Activated CD8-positive, alpha-beta T cell treated with anti-CD3 and anti-CD28 coated beads for 36 hours (primary cell): ENCODE results near the gene HEXD. TPM values are rescaled to one million over a fixed set of nuclear protein-coding genes. Genes with fewer than 3 reads are reported as not detected.

Experiments
- ATAC-seq: fragments of 200-7000 bp; cut with Tn5 transposase; one replicate; pipeline ENCODE4 v1.10.0; 2021; ENCODE audit warnings: mild to moderate bottlenecking, moderate library complexity
- CTCF ChIA-PET: fragments of 350-600 bp; sonication (Branson Sonifier 250); formaldehyde crosslinking; loops from one replicate; lab custom pipeline; 2021; ENCODE audit warnings: antibody characterized with exemption; lab: Charles Lee
- POLR2A ChIA-PET: fragments of 350-600 bp; sonication (Branson Sonifier 250); formaldehyde crosslinking; loops from one replicate; lab custom pipeline; 2021; ENCODE audit warnings: antibody characterized with exemption; lab: Charles Lee
- DNase-seq: peaks from one replicate; pipeline ENCODE4 v3.0.0-alpha.2; 2020
- H3K27ac Mint-ChIP-seq: one replicate; pipeline ENCODE4 v1.8.0; 2021; ENCODE audit warnings: mild to moderate bottlenecking, mixed read lengths
- H3K27me3 Mint-ChIP-seq: one replicate; pipeline ENCODE4 v1.8.0; 2021; ENCODE audit warnings: mixed read lengths
- H3K36me3 Mint-ChIP-seq: one replicate; pipeline ENCODE4 v1.8.0; 2021; ENCODE audit warnings: low read depth, mixed read lengths
- H3K4me1 Mint-ChIP-seq: one replicate; pipeline ENCODE4 v1.8.0; 2021; ENCODE audit warnings: low read depth, mixed read lengths
- H3K4me3 Mint-ChIP-seq: one replicate; pipeline ENCODE4 v1.8.0; 2021; ENCODE audit warnings: mild to moderate bottlenecking, moderate library complexity, mixed read lengths
- H3K9me3 Mint-ChIP-seq: one replicate; pipeline ENCODE4 v1.8.0; 2021; ENCODE audit warnings: mixed read lengths
- intact Hi-C: fragments of 100-400 bp; cut with micrococcal nuclease; formaldehyde crosslinking; loops from one replicate; pipeline ENCODE4 v1.10.0; 2022
- total RNA-seq, 2 experiments: library from RNA; stranded (reverse); gene quantifications; one replicate each; pipeline ENCODE4 v1.2.3, GENCODE V29; 2021
- TF ChIP-seq, protein P1 (sequence below): fragments of 200-600 bp; IDR thresholded peaks from one replicate; pipeline ENCODE4 v1.8.0; 2022; ENCODE audit warnings: antibody characterized with exemption, mild to moderate bottlenecking

The HEXD gene
- total RNA-seq, 2 experiments from 2014 or later: 21.8 to 21.9 TPM

DNA sequence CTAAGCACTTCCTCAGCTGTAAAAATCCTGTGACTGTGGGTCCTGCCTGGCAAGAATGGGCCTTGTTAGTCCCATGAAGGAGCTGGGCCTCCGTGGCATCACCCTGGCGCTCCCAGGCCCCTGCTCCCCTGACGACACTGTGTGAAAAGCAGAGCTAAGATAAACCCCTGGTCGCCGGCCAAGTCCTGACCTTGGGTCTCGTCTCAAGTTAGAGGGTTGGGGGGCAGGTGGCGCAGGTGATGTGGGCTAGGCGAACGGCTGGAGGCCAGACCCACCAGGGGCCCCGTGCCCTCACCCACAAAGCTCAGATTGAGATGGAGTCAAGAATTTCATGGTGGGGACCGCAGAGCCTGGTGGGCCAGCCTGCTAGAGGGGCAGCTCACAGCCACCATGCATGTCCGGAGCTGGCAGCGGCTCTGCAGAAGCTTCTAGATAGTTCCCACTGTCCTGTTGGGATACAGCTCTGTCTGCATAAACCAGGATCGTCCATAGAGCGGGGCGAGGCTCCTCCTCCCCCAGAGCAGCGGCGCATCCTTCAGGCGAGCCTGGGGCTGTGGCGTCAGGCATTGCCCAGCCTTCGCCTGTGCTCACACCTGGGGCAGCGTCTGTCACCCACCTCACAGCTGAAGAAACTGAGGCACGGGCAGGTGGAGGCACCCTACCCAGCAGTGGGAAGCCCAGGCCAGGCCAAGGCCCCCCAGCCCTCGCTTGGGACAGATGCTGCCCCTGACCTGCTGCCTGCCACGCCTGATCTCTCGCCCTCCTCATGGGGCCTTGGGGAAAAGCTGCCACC is 20.4 kb downstream of the HEXD start:
- ATAC-seq (no peak), DNase-seq (no peak)
- Mint-ChIP-seq H3K36me3 (peaks cover 7% of the 10 kb centered on the region), H3K27me3 (no peaks in the 10 kb centered on the region), H3K4me1 (no peaks in the 10 kb centered on the region), H3K9me3 (no peaks in the 10 kb centered on the region), H3K4me3 (no peak overlapping the region), H3K27ac (no peak overlapping the region)
- TF ChIP-seq, protein P1, sequence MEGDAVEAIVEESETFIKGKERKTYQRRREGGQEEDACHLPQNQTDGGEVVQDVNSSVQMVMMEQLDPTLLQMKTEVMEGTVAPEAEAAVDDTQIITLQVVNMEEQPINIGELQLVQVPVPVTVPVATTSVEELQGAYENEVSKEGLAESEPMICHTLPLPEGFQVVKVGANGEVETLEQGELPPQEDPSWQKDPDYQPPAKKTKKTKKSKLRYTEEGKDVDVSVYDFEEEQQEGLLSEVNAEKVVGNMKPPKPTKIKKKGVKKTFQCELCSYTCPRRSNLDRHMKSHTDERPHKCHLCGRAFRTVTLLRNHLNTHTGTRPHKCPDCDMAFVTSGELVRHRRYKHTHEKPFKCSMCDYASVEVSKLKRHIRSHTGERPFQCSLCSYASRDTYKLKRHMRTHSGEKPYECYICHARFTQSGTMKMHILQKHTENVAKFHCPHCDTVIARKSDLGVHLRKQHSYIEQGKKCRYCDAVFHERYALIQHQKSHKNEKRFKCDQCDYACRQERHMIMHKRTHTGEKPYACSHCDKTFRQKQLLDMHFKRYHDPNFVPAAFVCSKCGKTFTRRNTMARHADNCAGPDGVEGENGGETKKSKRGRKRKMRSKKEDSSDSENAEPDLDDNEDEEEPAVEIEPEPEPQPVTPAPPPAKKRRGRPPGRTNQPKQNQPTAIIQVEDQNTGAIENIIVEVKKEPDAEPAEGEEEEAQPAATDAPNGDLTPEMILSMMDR: no peak
- POLR2A ChIA-PET: interaction anchor here (1.0 to 2.7 kb wide), 7 partner anchors 9 to 193 kb away, joined by 3 to 12 read pairs (median 3); no protein-coding TSS in a partner anchor
- CTCF ChIA-PET: interaction anchor here (1.0 to 1.3 kb wide), 2 partner anchors 10 to 14 kb away, joined by 3 to 5 read pairs; no protein-coding TSS in a partner anchor
- intact Hi-C loops: no loop called here

DNA sequence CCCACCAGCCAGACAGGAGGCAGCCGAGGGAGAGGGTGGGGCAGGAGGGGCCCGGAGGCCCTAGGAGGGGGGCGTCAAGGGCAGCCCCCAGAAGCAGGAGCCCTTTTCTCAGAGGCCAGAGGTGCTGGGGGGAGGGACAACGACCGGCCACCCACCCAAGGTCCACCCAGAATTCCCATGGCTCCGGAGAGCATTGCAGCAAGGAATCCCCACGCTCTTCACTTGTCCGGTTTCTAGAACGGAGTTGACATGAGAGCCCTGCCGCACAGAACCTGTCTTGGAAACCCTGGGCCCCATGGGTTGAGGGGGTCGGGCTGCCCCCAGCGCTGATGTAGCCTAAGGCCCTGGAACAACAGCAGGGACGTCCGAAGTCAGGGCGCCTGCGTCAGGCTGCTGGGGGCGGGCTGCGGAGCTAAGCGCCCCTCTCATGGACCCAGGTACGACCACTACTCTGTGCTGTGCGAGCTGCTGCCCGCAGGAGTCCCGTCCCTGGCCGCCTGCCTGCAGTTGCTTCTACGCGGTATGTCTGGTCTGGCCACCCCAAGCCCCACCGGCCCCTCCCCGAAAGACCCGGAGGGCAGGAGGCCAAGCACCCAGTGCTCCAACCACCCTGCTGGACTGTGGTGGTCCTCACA is 21.2 kb downstream of the HEXD start:
- ChIA-PET CTCF (no interaction called here), POLR2A (interaction anchor here (1.0 to 2.7 kb wide), 6 partner anchors 10 to 194 kb away, joined by 3 to 12 read pairs (median 4); no protein-coding TSS in a partner anchor)
- Mint-ChIP-seq H3K4me1 (no peaks in the 10 kb centered on the region), H3K36me3 (peaks cover 10% of the 10 kb centered on the region), H3K4me3 (no peak overlapping the region), H3K27me3 (no peaks in the 10 kb centered on the region), H3K9me3 (no peaks in the 10 kb centered on the region), H3K27ac (no peak overlapping the region)
- DNase-seq (no peak), ATAC-seq (no peak)
- TF ChIP-seq, protein P1: no peak
- intact Hi-C loops: no loop called here

DNA sequence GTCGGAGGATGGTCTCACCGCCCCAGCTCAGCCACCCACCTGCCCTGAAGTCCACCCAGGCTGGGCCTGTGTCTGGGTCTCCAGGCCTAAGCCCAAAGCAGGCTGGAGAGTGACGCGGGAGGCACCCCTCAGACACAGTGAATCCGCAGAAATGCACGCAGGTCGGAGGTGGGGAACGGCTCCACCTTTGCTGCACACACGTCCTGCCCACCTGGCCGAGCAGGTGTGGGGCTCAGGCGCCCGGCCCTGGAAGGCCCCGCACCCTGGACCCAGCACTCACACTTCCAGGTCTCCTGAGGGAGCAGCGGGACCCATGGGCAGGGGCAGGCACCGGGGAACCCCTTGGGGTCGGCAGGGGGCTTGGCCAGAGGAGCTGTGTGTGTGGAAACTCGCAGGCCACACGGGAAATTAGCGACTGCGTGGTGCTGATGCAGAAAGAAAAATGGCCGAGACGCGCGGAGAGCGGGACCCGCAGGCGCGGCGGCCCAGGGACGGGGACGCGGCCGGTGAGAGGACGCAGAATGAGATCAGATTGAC is 21.8 kb downstream of the HEXD start:
- Mint-ChIP-seq H3K4me3 (no peak overlapping the region), H3K36me3 (peaks cover 11% of the 10 kb centered on the region), H3K9me3 (no peaks in the 10 kb centered on the region), H3K27ac (no peak overlapping the region), H3K4me1 (no peaks in the 10 kb centered on the region), H3K27me3 (no peaks in the 10 kb centered on the region)
- intact Hi-C loops: no loop called here
- ATAC-seq (no peak), DNase-seq (no peak)
- ChIA-PET CTCF (no interaction called here), POLR2A (interaction anchor here (1.5 to 2.7 kb wide), 3 partner anchors 9 to 17 kb away, joined by 5 to 12 read pairs (median 5); no protein-coding TSS in a partner anchor)
- TF ChIP-seq, protein P1: no peak

DNA sequence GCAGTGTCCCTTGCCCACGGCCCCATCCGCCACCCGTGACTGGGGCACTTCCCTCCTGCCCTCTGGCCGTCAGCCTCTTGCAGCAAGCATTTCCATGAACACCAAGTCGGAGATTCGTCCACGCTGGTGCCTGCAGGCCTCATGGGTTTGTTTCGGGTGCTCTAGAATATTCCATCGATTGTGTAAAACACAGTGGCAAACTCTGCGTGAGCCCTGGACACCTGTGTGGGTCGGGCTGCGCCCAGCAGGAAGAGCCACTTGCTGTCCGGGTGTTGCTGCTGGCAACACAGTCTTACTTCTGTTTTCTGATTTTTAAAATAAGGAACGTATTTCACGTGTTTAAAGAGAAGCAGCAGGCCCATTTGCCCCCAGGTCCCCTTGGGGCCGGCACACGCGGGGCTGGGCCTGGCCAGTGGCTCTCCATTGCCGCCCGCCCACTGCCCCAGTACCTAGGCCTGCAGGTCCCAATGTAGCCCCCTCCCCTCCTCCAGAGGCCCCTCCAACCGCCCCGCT is 22.4 kb downstream of the HEXD start:
- Mint-ChIP-seq H3K27ac (no peak overlapping the region), H3K36me3 (peaks cover 11% of the 10 kb centered on the region), H3K4me3 (no peak overlapping the region), H3K27me3 (no peaks in the 10 kb centered on the region), H3K4me1 (no peaks in the 10 kb centered on the region), H3K9me3 (no peaks in the 10 kb centered on the region)
- DNase-seq: no peak
- ATAC-seq: no peak
- TF ChIP-seq, protein P1: no peak
- CTCF ChIA-PET: no interaction called here
- intact Hi-C loops: no loop called here
- POLR2A ChIA-PET: interaction anchor here (1.5 to 2.7 kb wide), 2 partner anchors 9 to 11 kb away, joined by 5 to 12 read pairs; no protein-coding TSS in a partner anchor
